HEK293 (cell line): ENCODE measurements around the gene TRMT13.

Experiments
- CTCF ChIA-PET: fragments of 350-600 bp; formaldehyde crosslinking; extraction: SDS; loops from one replicate; lab custom pipeline; 2021; ENCODE audit warnings: antibody characterized with exemption; lab: Yijun Ruan, JAX
- POLR2A ChIA-PET: fragments of 300-600 bp; formaldehyde crosslinking; extraction: SDS; loops from one replicate; lab custom pipeline; 2020; ENCODE audit warnings: antibody characterized with exemption, inconsistent platforms; lab: Yijun Ruan, JAX
- H3K27ac ChIP-seq: fragments of 200-500 bp; sonication (Bioruptor generic); 2 replicates; pipeline ENCODE4 v1.5.1; 2014; ENCODE audit warnings: low read depth, low read length, control low read depth, inconsistent platforms; ENCODE audit errors: extremely low read depth
- H3K36me3 ChIP-seq, 2 experiments: fragments of 200-500 bp in 1 of 2; sonication (Bioruptor generic) in 1 of 2; 1 replicate in 1 of 2; 2 replicates in 1 of 2; pipeline ENCODE4 v1.5.1; 2014 to 2017; ENCODE audit warnings: inconsistent platforms in 2 of 2, low read length in 2 of 2; ENCODE audit not compliant: control insufficient read depth in 2 of 2, insufficient read depth in 1 of 2
- H3K4me1 ChIP-seq: fragments of 200-500 bp; sonication (Bioruptor generic); 2 replicates; pipeline ENCODE4 v1.5.1; 2014; ENCODE audit warnings: mild to moderate bottlenecking, low read length, inconsistent platforms; ENCODE audit not compliant: control insufficient read depth, insufficient read depth
- H3K4me3 ChIP-seq: 2 replicates; pipeline ENCODE4 v1.5.1; 2011; ENCODE audit warnings: low read depth, mild to moderate bottlenecking, control low read depth, low read length, moderate library complexity
- H3K9me3 ChIP-seq: fragments of 200-500 bp; sonication (Bioruptor generic); 2 replicates; pipeline ENCODE4 v1.5.1; 2014; ENCODE audit warnings: low read depth, low read length, inconsistent platforms; ENCODE audit not compliant: control insufficient read depth, insufficient read depth
- AEBP2 ChIP-seq: fragments of 450-650 bp; formaldehyde crosslinking; IDR thresholded peaks from 2 replicates; pipeline ENCODE4 v1.5.1; 2016; ENCODE audit warnings: missing biosample characterization, missing genetic modification characterization, borderline replicate concordance
- GLIS2 ChIP-seq: fragments of 450-650 bp; formaldehyde crosslinking; IDR thresholded peaks from 2 replicates; pipeline ENCODE4 v1.5.1; 2016; ENCODE audit warnings: missing biosample characterization, missing genetic modification characterization
- HOXD13 ChIP-seq: sonication (generic); formaldehyde crosslinking; IDR thresholded peaks from 2 replicates; pipeline ENCODE4 v1.8.0; 2022; ENCODE audit warnings: missing genetic modification reagents, borderline replicate concordance
- ZFP69B ChIP-seq: fragments of 450-650 bp; formaldehyde crosslinking; IDR thresholded peaks from 2 replicates; pipeline ENCODE4 v1.5.1; 2016; ENCODE audit warnings: missing biosample characterization, missing genetic modification characterization
- ZNF239 ChIP-seq: fragments of 450-650 bp; formaldehyde crosslinking; IDR thresholded peaks from 2 replicates; pipeline ENCODE4 v1.5.1; 2016; ENCODE audit warnings: missing biosample characterization, missing genetic modification characterization
- ZNF274 ChIP-seq, 2 experiments: fragments of 200-500 bp in 1 of 2; fragments of 450-650 bp in 1 of 2; sonication (Bioruptor generic) in 1 of 2; formaldehyde crosslinking in 1 of 2; IDR thresholded peaks; 2 replicates each; pipeline versions ENCODE4 v1.5.1 to v1.6.1; 2014 to 2016; ENCODE audit warnings: borderline replicate concordance in 1 of 2, inconsistent platforms in 1 of 2, low read length in 1 of 2, missing biosample characterization in 1 of 2, missing genetic modification characterization in 1 of 2
- ZNF292 ChIP-seq: fragments of 450-650 bp; formaldehyde crosslinking; IDR thresholded peaks from 2 replicates; pipeline ENCODE4 v1.5.1; 2016; ENCODE audit warnings: low read depth, missing biosample characterization, missing genetic modification characterization, borderline replicate concordance
- ZNF571 ChIP-seq: fragments of 450-650 bp; formaldehyde crosslinking; IDR thresholded peaks from 2 replicates; pipeline ENCODE4 v1.5.0; 2017; ENCODE audit warnings: missing biosample characterization, missing genetic modification characterization
- ZNF585B ChIP-seq: fragments of 450-650 bp; formaldehyde crosslinking; IDR thresholded peaks from 2 replicates; pipeline ENCODE4 v1.5.1; 2016; ENCODE audit warnings: missing biosample characterization, missing genetic modification characterization
- ZNF626 ChIP-seq: fragments of 450-650 bp; sonication (Bioruptor Pico); formaldehyde crosslinking; IDR thresholded peaks from 2 replicates; pipeline ENCODE4 v1.5.1; 2018; ENCODE audit warnings: missing biosample characterization, missing genetic modification characterization, inconsistent platforms
- ZNF654 ChIP-seq: fragments of 450-650 bp; formaldehyde crosslinking; IDR thresholded peaks from 2 replicates; pipeline ENCODE4 v1.5.1; 2016; ENCODE audit warnings: low read depth, missing biosample characterization, missing genetic modification characterization
- ZNF658 ChIP-seq: fragments of 450-650 bp; formaldehyde crosslinking; IDR thresholded peaks from 2 replicates; pipeline ENCODE4; 2016; ENCODE audit warnings: missing biosample characterization, missing genetic modification characterization
- ZNF660 ChIP-seq: fragments of 450-650 bp; IDR thresholded peaks from 2 replicates; pipeline ENCODE4 v1.5.1; 2018; ENCODE audit warnings: missing biosample characterization, mild to moderate bottlenecking, missing genetic modification characterization
- ZNF776 ChIP-seq: fragments of 450-650 bp; formaldehyde crosslinking; IDR thresholded peaks from 2 replicates; pipeline ENCODE4 v1.5.0; 2017; ENCODE audit warnings: missing biosample characterization, missing genetic modification characterization, borderline replicate concordance
- ZNF830 ChIP-seq: fragments of 450-650 bp; IDR thresholded peaks from 2 replicates; pipeline ENCODE4 v1.5.0; 2018; ENCODE audit warnings: missing biosample characterization, missing genetic modification characterization, low read depth, mild to moderate bottlenecking, moderate library complexity
- ZSCAN16 ChIP-seq: fragments of 450-650 bp; formaldehyde crosslinking; IDR thresholded peaks from 2 replicates; pipeline ENCODE4 v1.5.1; 2016; ENCODE audit warnings: missing biosample characterization, missing genetic modification characterization
- ZSCAN18 ChIP-seq: fragments of 450-650 bp; formaldehyde crosslinking; IDR thresholded peaks from 2 replicates; pipeline ENCODE4 v1.5.1; 2016; ENCODE audit warnings: missing biosample characterization, missing genetic modification characterization
- ZSCAN30 ChIP-seq: fragments of 450-650 bp; IDR thresholded peaks from 2 replicates; pipeline ENCODE4 v1.5.1; 2018; ENCODE audit warnings: missing biosample characterization, mild to moderate bottlenecking, missing genetic modification characterization, moderate library complexity
- ZXDB ChIP-seq: fragments of 450-650 bp; formaldehyde crosslinking; IDR thresholded peaks from 2 replicates; pipeline ENCODE4 v1.5.1; 2016; ENCODE audit warnings: missing biosample characterization, missing genetic modification characterization
- TF ChIP-seq, protein P1 (sequence below): fragments of 450-650 bp; formaldehyde crosslinking; IDR thresholded peaks from 2 replicates; pipeline ENCODE4 v1.5.1; 2016; ENCODE audit warnings: missing biosample characterization, missing genetic modification characterization, low read depth

Gene TRMT13

DNA sequence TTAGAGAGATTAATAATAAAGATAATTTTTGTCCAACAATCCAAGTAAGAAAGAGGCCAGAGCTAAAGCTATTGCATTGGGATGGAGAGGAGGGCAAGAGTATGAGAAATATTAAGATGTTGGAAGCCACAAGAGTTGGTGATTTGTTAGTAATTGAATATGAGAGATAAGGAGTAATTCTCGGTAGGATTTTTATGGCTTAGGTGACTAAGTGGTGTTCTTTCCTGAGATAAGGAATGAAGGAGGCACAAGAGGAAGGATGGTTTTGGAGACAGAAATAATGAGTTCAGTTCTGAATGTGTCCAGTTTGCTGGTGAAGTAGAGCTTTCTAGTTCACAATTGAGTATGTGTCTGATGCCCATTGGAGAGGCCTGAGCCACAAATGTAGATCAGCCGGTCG lies 9.4 kb downstream of the TRMT13 start:
- no peaks in the 10 kb centered on the region for H3K9me3 ChIP-seq
- peaks cover 56 to 97% of the 10 kb centered on the region in 2 experiments for H3K36me3 ChIP-seq
- H3K4me1 ChIP-seq, result no peaks in the 10 kb centered on the region
- CTCF ChIA-PET, result interaction anchor here (0.6 kb wide), 1 partner anchor 943 kb away, joined by 3 read pairs; no protein-coding TSS in a partner anchor
- H3K27ac ChIP-seq, result no peak overlapping the region
- POLR2A ChIA-PET, result interaction anchor here (1.8 kb wide), 1 partner anchor 9 kb away, joined by 4 read pairs; the partner anchor contains the start of gene TRMT13
- H3K4me3 ChIP-seq, result no peak overlapping the region
- TF ChIP-seq ZNF585B (no peak), ZXDB (tag by site-specific recombination) (0 out of 2 replicates have a peak, but pooled peaks have one; percentile 44), ZNF239 (tag by site-specific recombination) (no peak)

- Histone ChIP-seq H3K9me3 (no peaks in the 10 kb centered on the region), H3K4me3 (no peak overlapping the region), H3K27ac (no peak overlapping the region), H3K36me3 (peaks cover 54 to 94% of the 10 kb centered on the region in 2 experiments), H3K4me1 (no peaks in the 10 kb centered on the region)
- TF ChIP-seq ZNF292 (tag by site-specific recombination) (no peak), ZNF626 (tag by site-specific recombination) (no peak), HOXD13 (CRISPR knock-in tag) (no peak), ZNF654 (tag by site-specific recombination) (no peak), ZFP69B (no peak), ZNF658 (no peak)
- TF ChIP-seq, protein P1, sequence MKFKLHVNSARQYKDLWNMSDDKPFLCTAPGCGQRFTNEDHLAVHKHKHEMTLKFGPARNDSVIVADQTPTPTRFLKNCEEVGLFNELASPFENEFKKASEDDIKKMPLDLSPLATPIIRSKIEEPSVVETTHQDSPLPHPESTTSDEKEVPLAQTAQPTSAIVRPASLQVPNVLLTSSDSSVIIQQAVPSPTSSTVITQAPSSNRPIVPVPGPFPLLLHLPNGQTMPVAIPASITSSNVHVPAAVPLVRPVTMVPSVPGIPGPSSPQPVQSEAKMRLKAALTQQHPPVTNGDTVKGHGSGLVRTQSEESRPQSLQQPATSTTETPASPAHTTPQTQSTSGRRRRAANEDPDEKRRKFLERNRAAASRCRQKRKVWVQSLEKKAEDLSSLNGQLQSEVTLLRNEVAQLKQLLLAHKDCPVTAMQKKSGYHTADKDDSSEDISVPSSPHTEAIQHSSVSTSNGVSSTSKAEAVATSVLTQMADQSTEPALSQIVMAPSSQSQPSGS (tag by site-specific recombination), result no peak
- CTCF ChIA-PET, result interaction anchor here (0.6 to 1.5 kb wide), 2 partner anchors 314 to 330 kb away, joined by 5 to 6 read pairs; no protein-coding TSS in a partner anchor
- POLR2A ChIA-PET, result no interaction called here
Measured at GRCh38 chr1:100145116-100145515, 12.2 kb downstream of the TRMT13 start.

GRCh38 chr1:100146958-100147357 lies 14.0 kb downstream of the TRMT13 start:
- no peaks in the 10 kb centered on the region for H3K4me1 ChIP-seq
- ChIA-PET CTCF (no interaction called here), POLR2A (no interaction called here)
- no peak overlapping the region for H3K27ac ChIP-seq
- TF ChIP-seq GLIS2, result no peak
- TF ChIP-seq ZNF571 (tag by site-specific recombination), result no peak
- no peak for TF ChIP-seq ZNF274 (IDR thresholded peaks at IDR 0.05; ENCODE audit: low read length)
- no peak for TF ChIP-seq ZNF274 (tag by site-specific recombination; IDR thresholded peaks at IDR 0.05; ENCODE audit: borderline replicate concordance)
- TF ChIP-seq ZNF660 (tag by site-specific recombination), result no peak
- TF ChIP-seq ZSCAN30 (tag by site-specific recombination), result no peak
- H3K36me3 ChIP-seq, result peaks cover 47 to 81% of the 10 kb centered on the region in 2 experiments
- no peak overlapping the region for H3K4me3 ChIP-seq
- no peaks in the 10 kb centered on the region for H3K9me3 ChIP-seq

DNA sequence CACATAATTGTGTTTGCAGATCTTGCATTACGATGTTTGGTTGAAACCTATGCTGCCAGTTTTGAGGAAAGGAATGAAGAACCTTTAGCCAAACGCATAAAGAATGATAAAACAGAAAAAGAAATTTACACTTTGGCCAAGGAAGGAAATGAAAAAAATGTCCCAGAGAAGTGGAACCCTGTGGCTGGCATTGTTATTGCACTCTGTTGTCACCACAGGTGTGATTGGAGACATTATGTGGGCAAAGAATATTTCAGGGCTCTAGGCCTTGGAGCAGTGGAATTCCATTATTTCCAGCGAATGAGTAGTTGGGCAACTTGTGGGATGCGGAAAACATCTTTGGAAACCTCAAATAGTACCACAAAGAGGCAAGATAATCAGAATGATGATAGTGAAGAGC lies 14.9 kb downstream of the TRMT13 start:
- peaks cover 46 to 74% of the 10 kb centered on the region in 2 experiments for H3K36me3 ChIP-seq
- no peaks in the 10 kb centered on the region for H3K9me3 ChIP-seq
- TF ChIP-seq ZNF776 (tag by site-specific recombination) (no peak), ZNF658 (no peak), ZSCAN16 (tag by site-specific recombination) (no peak), ZSCAN18 (tag by site-specific recombination) (no peak), AEBP2 (tag by site-specific recombination) (no peak), ZNF830 (tag by site-specific recombination) (no peak)
- no peaks in the 10 kb centered on the region for H3K4me1 ChIP-seq
- ChIA-PET CTCF (no interaction called here), POLR2A (no interaction called here)
- no peak overlapping the region for H3K4me3 ChIP-seq
- no peak overlapping the region for H3K27ac ChIP-seq
